CD14-positive monocyte (primary cell): ENCODE data around the gene SLC35F1. TPM values are rescaled to one million over a fixed set of nuclear protein-coding genes. Genes with fewer than 3 reads are reported as not detected.

Source experiments
- DNase-seq, 3 donors: peaks; one replicate each; pipeline ENCODE4 v3.0.0-alpha.2; 2011 to 2022
- H2AFZ ChIP-seq: 2 replicates; pipeline ENCODE4 v1.6.0; 2012; ENCODE audit warnings: mild to moderate bottlenecking, low read depth, low read length, inconsistent platforms; ENCODE audit not compliant: insufficient read depth, poor library complexity, severe bottlenecking
- H3K27ac ChIP-seq, 2 donors: 1 replicate in 1 of 2; 2 replicates in 1 of 2; pipeline ENCODE4 v1.5.1; 2012 to 2013; ENCODE audit warnings: low read length in 2 of 2, control low read depth in 1 of 2, inconsistent platforms in 1 of 2, low read depth in 1 of 2, mild to moderate bottlenecking in 1 of 2
- H3K27me3 ChIP-seq, 2 donors: one replicate each; pipeline versions ENCODE4 v1.6.0 to v1.6.1; 2011 to 2013; ENCODE audit warnings: low read length in 2 of 2; ENCODE audit not compliant: control insufficient read depth in 2 of 2, insufficient read depth in 2 of 2
- H3K36me3 ChIP-seq, 2 donors: replicated peaks in 1 of 2; 1 replicate in 1 of 2; 2 replicates in 1 of 2; pipeline versions ENCODE4 v1.5.1 to v1.6.1; 2012 to 2013; ENCODE audit warnings: low read length in 2 of 2, control low read depth in 1 of 2, inconsistent platforms in 1 of 2, mild to moderate bottlenecking in 1 of 2; ENCODE audit not compliant: insufficient read depth in 2 of 2, control insufficient read depth in 1 of 2
- H3K4me1 ChIP-seq, 2 donors: 1 replicate in 1 of 2; 2 replicates in 1 of 2; pipeline versions ENCODE4 v1.5.1 to v1.6.1; 2012 to 2013; ENCODE audit warnings: low read length in 2 of 2, control low read depth in 1 of 2, inconsistent platforms in 1 of 2, mild to moderate bottlenecking in 1 of 2, moderate library complexity in 1 of 2; ENCODE audit not compliant: insufficient read depth in 2 of 2, control insufficient read depth in 1 of 2
- H3K4me2 ChIP-seq: replicated peaks from 2 replicates; pipeline ENCODE3; 2012; ENCODE audit warnings: low read length, moderate library complexity, mild to moderate bottlenecking; ENCODE audit not compliant: poor library complexity, severe bottlenecking; ENCODE audit errors: extremely low read depth
- H3K4me3 ChIP-seq, 3 experiments: fragments of 200-600 bp in 1 of 3; sonication (generic) in 1 of 3; replicated peaks in 1 of 3; 1 replicate in 2 of 3; 2 replicates in 1 of 3; pipeline ENCODE4 v1.5.1; 2011 to 2013; ENCODE audit warnings: low read length in 3 of 3, mild to moderate bottlenecking in 3 of 3, control low read depth in 2 of 3, low read depth in 2 of 3, inconsistent platforms in 1 of 3, moderate library complexity in 1 of 3
- H3K79me2 ChIP-seq: 2 replicates; pipeline ENCODE4 v1.6.0; 2012; ENCODE audit warnings: mild to moderate bottlenecking, control low read depth, inconsistent platforms, low read length, moderate library complexity; ENCODE audit not compliant: insufficient read depth
- H3K9ac ChIP-seq: 2 replicates; pipeline ENCODE4 v1.6.0; 2017; ENCODE audit warnings: low read length, mild to moderate bottlenecking; ENCODE audit not compliant: insufficient read depth, poor library complexity, severe bottlenecking
- H3K9me3 ChIP-seq, 2 donors: replicated peaks in 1 of 2; 1 replicate in 1 of 2; 2 replicates in 1 of 2; pipeline versions ENCODE4 v1.5.1 to v1.6.1; 2012 to 2013; ENCODE audit warnings: low read length in 2 of 2, control low read depth in 1 of 2; ENCODE audit not compliant: control insufficient read depth in 1 of 2, insufficient read depth in 1 of 2
- H4K20me1 ChIP-seq: 2 replicates; pipeline ENCODE4 v1.6.0; 2012; ENCODE audit warnings: mild to moderate bottlenecking, low read length, control low read depth, moderate library complexity; ENCODE audit not compliant: insufficient read depth
- H3K27ac Mint-ChIP-seq, 7 donors: one replicate each; pipeline ENCODE4 v1.8.0; 2020; ENCODE audit warnings: mild to moderate bottlenecking in 7 of 7, mixed read lengths in 7 of 7, moderate library complexity in 6 of 7, inconsistent platforms in 2 of 7
- H3K27me3 Mint-ChIP-seq, 3 donors: one replicate each; pipeline ENCODE4 v1.8.0; 2021 to 2022; ENCODE audit warnings: low read depth in 3 of 3, mild to moderate bottlenecking in 3 of 3, mixed read lengths in 3 of 3, moderate library complexity in 3 of 3, inconsistent platforms in 1 of 3
- H3K36me3 Mint-ChIP-seq, 2 donors: one replicate each; pipeline ENCODE4 v1.8.0; 2020; ENCODE audit warnings: mixed read lengths in 2 of 2, inconsistent platforms in 1 of 2, mild to moderate bottlenecking in 1 of 2
- H3K4me1 Mint-ChIP-seq: one replicate; pipeline ENCODE4 v1.8.0; 2020; ENCODE audit warnings: mild to moderate bottlenecking, mixed read lengths
- H3K4me3 Mint-ChIP-seq, 2 donors: one replicate each; pipeline ENCODE4 v1.8.0; 2020; ENCODE audit warnings: mild to moderate bottlenecking in 2 of 2, mixed read lengths in 2 of 2, moderate library complexity in 1 of 2
- H3K9me3 Mint-ChIP-seq, 7 donors: one replicate each; pipeline ENCODE4 v1.8.0; 2020 to 2022; ENCODE audit warnings: mixed read lengths in 7 of 7, mild to moderate bottlenecking in 6 of 7, moderate library complexity in 6 of 7, inconsistent platforms in 2 of 7
- WGBS: methylation state at CpG from one replicate; pipeline ENCODE4 v1.1.5; 2013; ENCODE audit warnings: missing lambda C conversion rate; ENCODE audit not compliant: insufficient coverage; 5-methylcytosine and 5-hydroxymethylcytosine counted together
- intact Hi-C, 2 donors: fragments of 100-400 bp; cut with micrococcal nuclease; formaldehyde crosslinking; loops; one replicate each; pipeline versions ENCODE4 v1.15.0 to v1.15.1; 2023
- polyA plus RNA-seq, 3 donors: library from polyadenylated mRNA; depleted of rRNA in 1 of 3; unstranded in 2 of 3; stranded (reverse) in 1 of 3; fragments of 300-500 nt in 2 of 3; fragments of >200 nt in 1 of 3; fragmentation: Illumina TruSeq in 2 of 3; gene quantifications; 1 replicate in 2 of 3; 2 replicates in 1 of 3; pipeline ENCODE4 v1.2.3, GENCODE V29; 2012 to 2021
- TF ChIP-seq, protein P1 (sequence below): fragments of 200-600 bp; IDR thresholded peaks from one replicate; pipeline ENCODE4 v1.8.0; 2022; ENCODE audit warnings: antibody characterized with exemption, mild to moderate bottlenecking

SLC35F1 gene
- polyA plus RNA-seq, 3 donors = not detected

GRCh38 chr6:118334634-118335033 lies 427.6 kb downstream of the SLC35F1 start:
- Histone ChIP-seq H3K4me2 (no peak overlapping the region), H3K27me3 (no peaks in the 10 kb centered on the region), H2AFZ (no peak overlapping the region), H3K36me3 (no peaks in the 10 kb centered on the region), H3K79me2 (no peaks in the 10 kb centered on the region), H3K4me1 (no peaks in the 10 kb centered on the region), H3K9me3 (no peaks in the 10 kb centered on the region), H3K9ac (no peak overlapping the region), H4K20me1 (no peaks in the 10 kb centered on the region), H3K4me3 (no peak overlapping the region), H3K27ac (no peak overlapping the region)
- WGBS = no CpG with 5 or more reads among the region's 1 CpG
- intact Hi-C loops = no loop called here
- no peaks in the 10 kb centered on the region for H3K4me1 Mint-ChIP-seq
- no peaks in the 10 kb centered on the region for H3K36me3 Mint-ChIP-seq
- DNase-seq = no peak
- peaks cover 0 to 18% (median 10%) of the 10 kb centered on the region in 7 donors for H3K9me3 Mint-ChIP-seq
- TF ChIP-seq, protein P1, sequence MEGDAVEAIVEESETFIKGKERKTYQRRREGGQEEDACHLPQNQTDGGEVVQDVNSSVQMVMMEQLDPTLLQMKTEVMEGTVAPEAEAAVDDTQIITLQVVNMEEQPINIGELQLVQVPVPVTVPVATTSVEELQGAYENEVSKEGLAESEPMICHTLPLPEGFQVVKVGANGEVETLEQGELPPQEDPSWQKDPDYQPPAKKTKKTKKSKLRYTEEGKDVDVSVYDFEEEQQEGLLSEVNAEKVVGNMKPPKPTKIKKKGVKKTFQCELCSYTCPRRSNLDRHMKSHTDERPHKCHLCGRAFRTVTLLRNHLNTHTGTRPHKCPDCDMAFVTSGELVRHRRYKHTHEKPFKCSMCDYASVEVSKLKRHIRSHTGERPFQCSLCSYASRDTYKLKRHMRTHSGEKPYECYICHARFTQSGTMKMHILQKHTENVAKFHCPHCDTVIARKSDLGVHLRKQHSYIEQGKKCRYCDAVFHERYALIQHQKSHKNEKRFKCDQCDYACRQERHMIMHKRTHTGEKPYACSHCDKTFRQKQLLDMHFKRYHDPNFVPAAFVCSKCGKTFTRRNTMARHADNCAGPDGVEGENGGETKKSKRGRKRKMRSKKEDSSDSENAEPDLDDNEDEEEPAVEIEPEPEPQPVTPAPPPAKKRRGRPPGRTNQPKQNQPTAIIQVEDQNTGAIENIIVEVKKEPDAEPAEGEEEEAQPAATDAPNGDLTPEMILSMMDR = no peak
- H3K4me3 Mint-ChIP-seq = no peak overlapping the region
- H3K27ac Mint-ChIP-seq = no peak overlapping the region
- H3K27me3 Mint-ChIP-seq = peaks cover 0 to 1% (median 0%) of the 10 kb centered on the region in 3 donors

- Histone ChIP-seq H3K4me1 (no peaks in the 10 kb centered on the region), H3K4me2 (no peak overlapping the region), H3K36me3 (no peaks in the 10 kb centered on the region), H2AFZ (no peak overlapping the region), H3K27me3 (no peaks in the 10 kb centered on the region), H3K4me3 (no peak overlapping the region), H3K9me3 (no peaks in the 10 kb centered on the region), H3K27ac (no peak overlapping the region), H4K20me1 (no peaks in the 10 kb centered on the region), H3K79me2 (no peaks in the 10 kb centered on the region), H3K9ac (no peak overlapping the region)
- Mint-ChIP-seq H3K36me3 (no peaks in the 10 kb centered on the region), H3K9me3 (peaks cover 0 to 22% (median 10%) of the 10 kb centered on the region in 7 donors), H3K27me3 (peaks cover 0 to 1% (median 0%) of the 10 kb centered on the region in 3 donors), H3K4me3 (no peak overlapping the region), H3K4me1 (no peaks in the 10 kb centered on the region), H3K27ac (no peak overlapping the region)
- TF ChIP-seq, protein P1 = no peak
- no CpG with 5 or more reads among the region's 1 CpG for WGBS
- intact Hi-C loops = no loop called here
- no peak for DNase-seq
Observed at GRCh38 chr6:118335325-118335816, 428.3 kb downstream of the SLC35F1 start.
